Activated CD4-positive, alpha-beta T cell treated with anti-CD3 and anti-CD28 coated beads, Interleukin-2, amount 50 U/mL, for 24 hours (primary cell): ENCODE data around the gene CFAP100.

ENCODE experiments used
- DNase-seq, 2 donors: peaks; one replicate each; pipeline ENCODE4 v3.0.0-alpha.2; 2020; ENCODE audit warnings: low read depth in 1 of 2, low spot score in 1 of 2

The CFAP100 gene

DNA sequence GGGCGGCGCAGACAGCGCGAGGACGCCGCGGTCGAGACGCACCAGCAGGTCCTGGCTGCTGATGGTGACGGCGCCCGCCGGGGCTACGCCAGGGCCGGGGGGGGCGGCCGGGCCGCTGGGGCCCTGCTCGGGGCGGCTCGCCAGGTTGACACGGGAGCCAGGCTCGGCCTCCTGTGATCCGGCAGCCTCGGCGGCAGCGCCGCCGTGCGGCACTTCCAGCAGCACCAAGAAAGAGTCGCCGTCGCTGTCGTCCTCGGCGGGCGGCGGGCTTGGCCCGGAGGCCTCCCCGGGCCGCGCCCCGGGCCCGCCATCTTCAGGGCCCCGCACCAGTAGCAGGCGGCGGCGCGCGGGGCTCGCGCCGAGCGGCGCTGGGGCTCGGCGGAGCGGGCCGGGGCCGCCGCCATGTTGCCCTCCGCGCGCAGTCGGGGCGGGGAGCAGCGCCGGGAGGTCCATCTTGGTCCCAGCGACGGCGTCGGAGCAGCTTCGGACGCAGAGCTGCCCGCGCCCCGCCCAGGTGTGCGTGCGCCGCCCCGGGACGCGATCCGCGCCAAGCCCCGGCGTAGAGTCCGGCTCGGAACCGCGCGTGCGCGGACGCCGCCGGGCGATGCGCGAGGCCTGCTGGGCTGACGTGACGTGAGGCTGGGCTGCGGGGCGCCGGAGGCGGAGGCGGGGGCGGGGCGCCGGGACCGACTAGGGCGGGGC, 80.9 kb downstream of the CFAP100 start, which contains the start of gene ZXDC:
Gene ZXDC (minus strand): TSS at position 479 of the 702 bp plus-strand sequence. CDS start 26 bp downstream, at position 453.
- DNase-seq = peak; percentile 78 to 87

DNA sequence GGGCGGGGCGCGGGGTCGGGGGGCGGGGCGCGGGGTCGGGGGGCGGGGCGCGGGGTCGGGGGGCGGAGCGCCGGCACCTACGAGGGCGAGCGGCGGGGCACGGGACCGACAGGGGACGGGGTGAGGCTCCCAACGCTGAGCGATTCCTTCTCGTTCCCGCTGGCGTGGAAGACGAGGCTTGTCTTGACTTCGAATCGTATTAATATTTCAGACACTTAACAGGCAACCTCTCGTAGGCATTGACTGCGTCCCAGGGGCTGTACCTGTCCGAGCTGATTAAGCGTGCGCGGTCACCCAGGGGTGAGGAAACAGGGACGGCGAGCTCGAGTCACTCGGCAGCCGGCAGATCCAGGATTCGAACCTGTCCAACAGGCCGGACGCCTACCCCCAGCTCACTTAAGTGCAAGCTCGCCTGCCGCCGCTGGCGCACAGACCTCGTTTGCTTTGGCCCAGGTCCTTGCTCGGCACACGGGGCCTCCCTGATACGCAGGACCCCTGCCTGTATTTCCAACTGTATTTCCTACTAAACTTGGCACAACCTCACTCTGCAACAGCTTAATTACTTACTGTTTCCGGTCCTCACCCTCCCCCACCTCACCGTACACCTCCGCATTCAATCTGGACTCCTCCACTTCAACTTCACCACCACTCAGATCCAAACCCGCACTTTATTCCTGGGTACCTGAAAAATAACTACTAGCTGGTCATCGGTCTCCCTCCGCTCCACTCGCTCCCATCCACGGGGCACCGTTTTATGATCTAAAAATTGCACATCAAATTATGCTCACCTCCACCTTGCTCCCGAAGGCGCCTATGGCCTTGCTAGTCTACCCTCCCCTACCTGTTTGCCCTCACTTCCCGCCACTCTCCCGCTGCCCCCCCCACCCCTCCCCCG, 81.7 kb downstream of the CFAP100 start:
- peak; percentile 26 to 51 for DNase-seq

DNA sequence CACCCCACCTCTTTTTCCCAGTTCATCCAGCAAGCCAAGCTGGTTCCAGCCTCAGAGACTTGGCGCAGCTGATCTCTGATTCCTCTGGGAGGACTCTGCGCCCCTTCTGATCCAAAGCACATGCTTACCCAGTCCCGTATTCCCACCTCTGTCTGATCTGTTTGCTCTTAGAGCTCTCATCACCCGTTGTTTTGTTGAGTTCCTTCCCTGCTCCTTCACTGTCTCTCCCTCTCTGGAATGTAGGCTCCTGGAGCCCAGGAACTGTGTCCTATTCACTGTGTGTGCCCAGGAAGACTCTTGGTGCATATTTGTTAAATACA, 82.3 kb downstream of the CFAP100 start:
- DNase-seq = no peak

DNA sequence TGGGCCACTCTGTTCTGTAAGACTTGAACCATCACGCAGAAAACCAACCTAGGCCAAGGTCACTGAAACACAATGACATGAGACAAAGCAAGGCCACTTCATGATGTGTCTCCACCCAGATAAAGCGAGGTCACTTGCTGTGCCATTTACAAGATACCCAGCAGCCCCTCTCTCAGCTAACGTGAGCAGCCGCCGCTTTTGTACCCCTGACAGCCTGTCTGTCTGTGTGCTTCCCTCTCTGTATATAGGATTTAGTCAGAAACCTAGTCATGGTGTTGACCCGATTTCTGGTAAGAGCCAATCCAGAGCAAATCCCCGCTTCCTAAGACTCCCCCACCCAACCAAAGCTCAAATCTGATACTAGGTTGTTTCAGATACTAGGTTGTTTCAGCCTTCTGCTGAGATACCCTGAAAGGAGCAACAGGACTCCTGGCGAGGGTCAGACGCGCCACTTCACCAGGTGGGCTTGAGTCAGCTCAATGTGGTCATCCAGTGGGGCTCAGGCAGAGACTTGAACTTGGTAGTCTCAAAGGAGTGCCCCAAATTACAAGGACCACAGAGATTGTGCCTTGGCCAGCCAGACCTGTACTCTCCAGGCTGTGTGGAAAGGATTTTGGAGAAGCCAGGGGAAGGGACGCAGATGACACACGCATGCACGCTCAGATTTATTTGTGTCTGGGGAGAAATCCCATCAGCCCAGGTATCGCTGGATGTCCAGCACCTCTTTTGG, 84.0 kb downstream of the CFAP100 start:
- DNase-seq = no peak

DNA sequence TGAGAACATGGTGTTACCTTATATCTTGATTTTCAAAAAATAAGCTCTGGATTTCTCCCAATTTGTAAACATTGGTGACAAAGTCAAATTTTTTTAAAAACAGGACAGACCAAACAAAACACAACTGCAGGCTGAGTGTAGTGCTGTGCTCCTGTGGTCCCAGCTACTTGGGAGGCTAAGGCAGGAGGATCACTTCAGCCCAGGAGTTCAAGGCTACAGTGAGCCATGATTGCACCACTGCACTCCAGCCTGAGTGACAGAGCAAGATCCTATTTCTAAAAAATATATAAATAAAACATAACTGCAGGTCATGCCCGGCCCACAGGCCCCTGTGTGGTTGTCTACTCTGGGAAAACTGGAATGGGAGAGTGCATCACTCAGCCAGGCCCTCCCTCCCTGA, 84.9 kb downstream of the CFAP100 start:
- no peak for DNase-seq

DNA sequence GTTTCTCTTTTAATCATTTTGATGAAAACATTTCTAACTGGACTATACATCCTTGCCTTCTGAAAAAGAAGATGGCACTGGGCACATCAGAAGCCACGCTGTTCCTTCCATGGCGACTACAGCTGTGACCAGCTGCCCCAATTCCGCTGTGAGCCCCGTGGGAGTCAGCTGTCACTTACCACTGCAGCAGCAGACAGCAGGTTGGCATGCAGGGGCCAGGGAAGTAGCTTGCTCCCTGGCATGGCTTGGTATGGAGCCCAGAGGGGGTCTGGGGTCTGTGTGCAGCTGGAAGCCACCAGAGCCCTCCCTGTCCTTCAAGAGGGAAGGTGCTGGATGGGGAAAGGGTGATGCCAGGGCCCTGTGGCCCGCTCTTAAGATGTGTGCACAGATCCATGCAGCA, 85.5 kb downstream of the CFAP100 start:
- DNase-seq = no peak

DNA sequence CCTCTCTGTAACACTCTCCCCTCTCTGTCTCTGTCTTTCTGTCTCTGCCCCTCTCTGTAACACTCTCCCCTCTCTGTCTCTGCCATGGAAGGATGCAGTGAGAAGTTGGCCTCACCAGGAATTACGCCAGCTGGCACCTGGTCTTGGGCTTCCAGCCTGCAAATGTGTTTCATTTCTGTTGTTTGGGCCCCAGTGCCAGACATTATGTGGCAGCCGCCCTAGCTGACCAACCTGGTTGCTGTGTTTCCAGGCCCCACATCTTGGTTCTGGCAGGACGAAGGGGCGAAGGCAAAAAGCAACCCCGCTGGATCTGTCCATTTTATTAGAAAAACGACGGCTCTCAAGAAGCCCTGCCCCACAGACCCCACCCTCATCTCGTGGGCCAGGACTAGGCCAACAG, 86.2 kb downstream of the CFAP100 start:
- no peak for DNase-seq

DNA sequence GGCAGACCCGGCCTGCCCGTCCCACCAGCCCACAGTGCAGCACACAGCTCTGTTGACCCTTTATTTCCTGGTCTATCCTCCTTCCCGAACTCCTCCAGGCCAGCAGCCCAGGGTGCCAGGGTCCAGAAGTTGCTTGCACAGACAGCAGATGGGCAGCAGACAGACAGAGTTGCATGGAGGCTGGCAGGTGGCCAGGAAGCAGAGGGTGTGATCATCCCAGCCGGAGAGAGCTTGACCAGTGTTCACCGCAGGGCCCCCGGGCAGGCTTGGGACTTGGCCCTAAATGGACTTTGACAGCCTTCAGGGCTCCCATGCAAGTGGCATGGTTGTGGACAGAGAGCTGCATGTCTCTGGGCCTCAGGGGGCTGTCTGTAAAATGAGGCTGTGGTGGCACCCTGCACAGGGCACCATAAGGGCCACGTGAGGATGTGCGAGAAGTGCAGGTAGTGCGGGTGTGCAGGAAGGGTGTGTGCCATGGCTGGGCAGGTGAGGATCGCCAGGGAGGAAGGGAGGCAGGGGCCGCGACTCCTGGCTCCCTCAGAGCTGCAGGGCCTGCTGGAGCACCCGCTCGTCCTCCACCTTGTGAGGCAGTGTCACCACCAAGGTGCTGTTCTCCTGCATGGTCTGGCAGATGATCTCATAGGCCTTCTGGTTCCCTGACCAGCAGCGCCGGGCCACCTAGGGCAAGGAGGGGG, 87.2 kb downstream of the CFAP100 start:
- no peak for DNase-seq

DNA sequence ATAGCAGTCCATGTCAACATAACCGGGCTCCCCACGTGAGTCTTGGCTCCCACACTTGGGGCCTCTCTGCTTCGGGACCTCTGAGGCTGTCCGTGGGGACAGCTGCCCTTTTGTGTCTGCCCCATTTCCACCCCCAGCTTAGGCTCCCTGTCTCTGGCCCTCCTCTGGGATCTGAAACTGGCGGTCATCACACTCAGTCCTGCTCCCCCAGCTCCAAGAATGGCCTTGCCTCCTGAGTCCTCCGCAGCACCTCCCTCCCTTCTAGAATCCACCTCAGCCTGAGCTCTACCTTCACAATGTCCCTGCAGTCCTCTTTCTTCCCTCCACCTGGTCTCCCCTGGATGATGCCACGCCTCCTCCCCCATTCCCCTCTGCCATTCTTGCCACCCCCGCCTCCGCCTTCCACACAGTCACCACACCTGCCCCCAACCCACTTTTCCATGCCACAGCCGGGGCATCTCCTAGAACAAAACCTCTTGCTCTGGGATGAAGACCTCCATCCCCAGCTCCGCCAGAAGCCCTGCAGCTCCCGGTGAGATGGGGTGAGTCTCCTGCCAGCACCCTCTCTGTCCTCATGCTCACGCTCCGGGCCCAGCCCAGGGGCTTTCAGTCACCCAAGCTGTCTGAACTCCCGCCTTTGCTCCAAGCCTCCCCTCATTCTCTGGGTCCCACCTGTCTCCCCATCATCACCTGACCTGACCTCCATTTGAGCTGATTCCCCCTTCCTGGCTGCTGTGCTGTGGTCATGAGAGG, 88.0 kb downstream of the CFAP100 start:
- DNase-seq = no peak

DNA sequence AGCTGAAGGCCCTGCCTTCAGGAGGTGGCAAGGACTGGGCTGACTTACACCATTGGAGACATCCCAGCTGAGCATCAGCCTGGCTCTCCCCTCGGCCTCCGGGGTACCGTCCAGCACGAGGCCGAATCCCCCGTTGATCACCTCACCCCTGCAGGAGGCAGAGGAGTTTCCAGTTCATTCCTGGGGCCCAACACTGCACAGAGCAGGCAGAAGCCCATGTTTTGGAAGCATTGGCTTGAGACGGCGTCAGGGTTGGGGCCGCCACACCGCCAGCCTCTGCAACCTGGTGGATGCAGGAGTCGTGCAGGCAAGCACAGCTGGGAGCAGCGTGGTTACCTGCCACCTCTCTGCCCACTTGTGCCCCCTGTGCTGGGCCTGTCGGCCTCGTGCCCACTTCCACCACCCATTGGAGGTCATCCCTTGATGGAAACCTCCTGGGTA, 88.6 kb downstream of the CFAP100 start:
- DNase-seq = no peak

DNA sequence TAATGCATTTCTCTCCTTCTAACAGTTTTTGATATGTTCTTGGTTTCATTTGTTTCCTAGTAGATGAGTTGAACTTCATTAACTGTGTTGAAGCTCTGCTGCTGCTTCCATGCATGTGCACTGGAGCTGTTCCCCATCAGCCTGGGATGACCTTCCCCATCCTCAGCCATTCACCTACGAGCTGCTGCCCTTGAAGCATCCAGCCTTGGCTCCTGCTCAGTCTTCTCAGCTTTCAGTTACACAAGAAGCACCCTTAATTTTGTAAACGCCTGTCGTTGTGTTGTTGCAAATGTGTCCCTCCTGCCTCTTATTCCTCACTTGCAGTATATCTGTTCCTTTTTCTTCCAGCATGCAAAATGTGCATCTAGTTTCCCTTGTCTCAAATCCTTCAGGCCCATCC, 89.4 kb downstream of the CFAP100 start:
- no peak for DNase-seq

DNA sequence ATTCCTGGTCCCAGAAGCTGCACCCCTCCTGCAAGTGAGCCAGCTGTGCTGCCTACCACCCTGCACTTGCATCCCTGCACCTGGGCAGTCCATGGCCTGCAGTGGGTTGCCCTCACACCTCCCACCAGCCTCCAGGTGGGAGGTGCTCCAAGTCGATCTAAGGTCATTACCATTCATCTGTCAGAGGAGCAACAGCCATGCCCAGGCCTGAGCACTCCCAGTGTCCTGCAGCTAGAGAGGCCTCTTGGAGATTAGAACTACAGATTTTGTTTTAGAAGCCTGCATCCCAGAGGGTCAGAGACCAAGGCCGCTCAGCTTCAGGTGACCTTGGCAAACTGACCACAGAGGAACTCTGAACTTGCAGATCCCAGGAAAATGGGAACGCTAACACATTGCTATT, 90.0 kb downstream of the CFAP100 start:
- DNase-seq = no peak

DNA sequence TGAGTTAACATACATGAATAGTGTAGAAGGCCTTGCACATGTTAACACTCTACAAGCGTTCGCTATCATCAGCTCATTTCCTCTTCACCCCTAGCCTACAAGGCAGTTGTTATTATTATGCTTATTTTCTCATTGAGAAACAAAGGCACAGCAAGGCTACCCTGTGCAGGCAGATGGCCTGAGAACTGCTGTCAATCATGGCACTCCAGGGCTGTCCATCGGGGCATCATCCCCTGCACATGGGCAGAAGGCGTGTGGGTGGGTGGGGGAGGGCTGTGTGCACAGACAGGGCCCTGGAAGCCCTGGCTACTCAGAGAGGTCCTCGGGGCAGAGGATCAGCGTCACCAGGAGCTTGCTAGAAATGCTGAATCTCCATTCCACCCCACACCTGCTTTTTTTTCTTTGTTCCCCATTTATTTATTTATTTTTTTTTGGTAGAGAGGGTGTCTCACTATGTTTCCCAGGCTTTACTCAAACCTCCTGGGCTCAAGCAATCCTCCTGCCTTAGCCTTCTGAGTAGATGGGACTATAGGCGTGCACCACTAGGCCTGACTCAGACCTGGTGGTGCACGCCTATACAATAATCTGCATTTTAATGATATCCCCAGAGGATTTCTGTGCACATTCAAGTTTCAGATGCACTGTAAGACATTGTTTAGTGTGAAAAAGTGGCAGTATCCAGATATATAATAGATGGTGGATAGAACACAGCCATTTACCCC, 90.6 kb downstream of the CFAP100 start:
- DNase-seq = no peak

DNA sequence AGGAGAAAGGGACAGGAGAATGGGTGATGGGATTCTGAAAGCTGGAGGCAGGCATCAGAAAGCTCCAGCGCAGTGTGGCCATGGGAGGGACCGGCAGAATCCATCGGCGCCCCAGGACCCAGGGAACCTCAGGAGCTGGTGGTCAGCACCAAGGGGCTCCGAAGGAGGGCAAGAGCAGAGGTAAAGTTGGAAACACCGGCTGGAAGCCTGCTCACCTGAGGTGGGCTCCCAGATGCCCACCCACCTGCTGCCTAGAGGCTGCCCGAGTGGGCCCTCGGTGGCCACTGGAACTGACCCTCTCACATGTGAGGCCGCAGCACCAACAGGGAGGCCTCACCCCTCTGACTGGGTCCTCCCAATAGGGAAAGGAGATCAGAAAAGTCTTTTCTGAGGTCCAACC, 91.2 kb downstream of the CFAP100 start:
- DNase-seq = no peak
